Chondrocyte (in vitro differentiated cells): ENCODE measurements around the gene MAP2K1. TPM values are rescaled to one million over a fixed set of nuclear protein-coding genes. Genes with fewer than 3 reads are reported as not detected.
"Not testable (repeated sequence)": the region's sequence is repeated elsewhere in the genome, so short reads cannot be mapped to it uniquely, and the experiment has no call there.

Experiments
- DNase-seq: peaks from one replicate; pipeline ENCODE4 v3.0.0; 2021; ENCODE audit warnings: mixed read lengths, low spot score
- H3K27ac Mint-ChIP-seq: one replicate; pipeline ENCODE4 v1.8.0; 2021; ENCODE audit warnings: mild to moderate bottlenecking, moderate library complexity, mixed read lengths; ENCODE audit not compliant: unreplicated experiment
- H3K27me3 Mint-ChIP-seq: 2 replicates; pipeline ENCODE4 v1.8.0; 2021; ENCODE audit warnings: low read depth, mixed read lengths
- H3K36me3 Mint-ChIP-seq: 2 replicates; pipeline ENCODE4 v1.8.0; 2021; ENCODE audit warnings: low read depth, mixed read lengths
- H3K4me1 Mint-ChIP-seq: 2 replicates; pipeline ENCODE4 v1.8.0; 2021; ENCODE audit warnings: low read depth, mild to moderate bottlenecking, mixed read lengths
- H3K4me3 Mint-ChIP-seq: one replicate; pipeline ENCODE4 v1.8.0; 2021; ENCODE audit warnings: mild to moderate bottlenecking, moderate library complexity, mixed read lengths; ENCODE audit not compliant: unreplicated experiment
- H3K9me3 Mint-ChIP-seq: 2 replicates; pipeline ENCODE4 v1.8.0; 2021; ENCODE audit warnings: low read depth, mixed read lengths
- long read RNA-seq: library from polyadenylated mRNA; stranded (forward); transcript quantifications from one replicate; pipeline ENCODE4 v2.0.0, GENCODE V29; 2021
- total RNA-seq: library from RNA; stranded (reverse); gene quantifications from 3 replicates; pipeline ENCODE4 v1.2.1, GENCODE V29; 2021
- TF ChIP-seq, protein P1 (sequence below): fragments of 200-600 bp; sonication (generic); IDR thresholded peaks from 2 replicates; pipeline ENCODE4 v1.5.0; 2021; ENCODE audit warnings: antibody characterized with exemption, mild to moderate bottlenecking, moderate library complexity

MAP2K1 gene
- 44.7 to 49.7 TPM (median 45.1 TPM) in 3 replicates for total RNA-seq
- long read RNA-seq, transcript MAP2K1-201 (11 exons, 3,410 nt) = major isoform, 26 of 33 reads
- long read RNA-seq, partial matches to known transcripts = 4 of 33 reads
- long read RNA-seq, other reads (novel, unspliced or antisense) = 3 of 33 reads

DNA sequence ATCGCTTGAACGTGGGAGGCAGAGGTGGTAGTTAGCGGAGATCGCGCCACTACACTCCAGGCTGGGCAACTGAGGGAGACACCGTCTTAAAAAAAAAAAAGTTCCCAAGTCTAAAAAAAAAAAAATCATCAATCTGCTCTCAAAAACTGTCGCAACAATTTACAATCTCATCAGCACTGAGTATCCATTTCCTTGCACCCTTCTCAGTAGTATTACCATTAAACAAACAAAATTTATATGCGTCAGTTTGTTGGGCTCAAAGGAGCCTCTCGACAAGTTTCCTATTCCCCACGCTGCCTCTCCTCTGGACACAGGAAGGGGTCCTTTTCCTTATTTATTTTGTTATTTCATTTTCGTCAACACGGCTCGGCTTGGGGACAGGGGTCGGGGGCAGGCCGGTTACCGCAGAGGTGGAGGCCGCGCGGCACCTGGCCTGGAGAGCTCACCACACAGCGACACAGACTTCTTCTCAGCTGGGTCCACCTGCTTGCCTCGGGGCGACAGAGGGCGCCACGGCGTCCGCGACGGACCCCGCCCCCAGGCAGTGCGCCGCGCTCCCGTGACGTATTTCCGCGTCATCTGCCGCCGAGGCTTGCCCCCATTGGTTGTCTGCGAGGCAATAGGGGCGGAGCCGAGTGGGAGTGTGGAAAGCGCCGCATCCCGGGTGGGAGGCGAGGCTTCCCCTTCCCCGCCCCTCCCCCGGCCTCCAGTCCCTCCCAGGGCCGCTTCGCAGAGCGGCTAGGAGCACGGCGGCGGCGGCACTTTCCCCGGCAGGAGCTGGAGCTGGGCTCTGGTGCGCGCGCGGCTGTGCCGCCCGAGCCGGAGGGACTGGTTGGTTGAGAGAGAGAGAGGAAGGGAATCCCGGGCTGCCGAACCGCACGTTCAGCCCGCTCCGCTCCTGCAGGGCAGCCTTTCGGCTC is at the start of gene MAP2K1:
Gene MAP2K1, plus strand, starts transcription at position 709 of the 920 bp plus-strand sequence. CDS start 436 bp downstream, outside the sequence.
- Mint-ChIP-seq H3K36me3 (no peaks in the 10 kb centered on the region), H3K27ac (peak within 1 kb of the TSS; percentile 99), H3K27me3 (no peaks in the 10 kb centered on the region), H3K4me3 (peak within 1 kb of the TSS; percentile 100), H3K4me1 (peaks cover 39% of the 10 kb centered on the region), H3K9me3 (no peaks in the 10 kb centered on the region)
- DNase-seq = peak; percentile 99
- TF ChIP-seq, protein P1, sequence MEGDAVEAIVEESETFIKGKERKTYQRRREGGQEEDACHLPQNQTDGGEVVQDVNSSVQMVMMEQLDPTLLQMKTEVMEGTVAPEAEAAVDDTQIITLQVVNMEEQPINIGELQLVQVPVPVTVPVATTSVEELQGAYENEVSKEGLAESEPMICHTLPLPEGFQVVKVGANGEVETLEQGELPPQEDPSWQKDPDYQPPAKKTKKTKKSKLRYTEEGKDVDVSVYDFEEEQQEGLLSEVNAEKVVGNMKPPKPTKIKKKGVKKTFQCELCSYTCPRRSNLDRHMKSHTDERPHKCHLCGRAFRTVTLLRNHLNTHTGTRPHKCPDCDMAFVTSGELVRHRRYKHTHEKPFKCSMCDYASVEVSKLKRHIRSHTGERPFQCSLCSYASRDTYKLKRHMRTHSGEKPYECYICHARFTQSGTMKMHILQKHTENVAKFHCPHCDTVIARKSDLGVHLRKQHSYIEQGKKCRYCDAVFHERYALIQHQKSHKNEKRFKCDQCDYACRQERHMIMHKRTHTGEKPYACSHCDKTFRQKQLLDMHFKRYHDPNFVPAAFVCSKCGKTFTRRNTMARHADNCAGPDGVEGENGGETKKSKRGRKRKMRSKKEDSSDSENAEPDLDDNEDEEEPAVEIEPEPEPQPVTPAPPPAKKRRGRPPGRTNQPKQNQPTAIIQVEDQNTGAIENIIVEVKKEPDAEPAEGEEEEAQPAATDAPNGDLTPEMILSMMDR = peak; percentile 84

DNA sequence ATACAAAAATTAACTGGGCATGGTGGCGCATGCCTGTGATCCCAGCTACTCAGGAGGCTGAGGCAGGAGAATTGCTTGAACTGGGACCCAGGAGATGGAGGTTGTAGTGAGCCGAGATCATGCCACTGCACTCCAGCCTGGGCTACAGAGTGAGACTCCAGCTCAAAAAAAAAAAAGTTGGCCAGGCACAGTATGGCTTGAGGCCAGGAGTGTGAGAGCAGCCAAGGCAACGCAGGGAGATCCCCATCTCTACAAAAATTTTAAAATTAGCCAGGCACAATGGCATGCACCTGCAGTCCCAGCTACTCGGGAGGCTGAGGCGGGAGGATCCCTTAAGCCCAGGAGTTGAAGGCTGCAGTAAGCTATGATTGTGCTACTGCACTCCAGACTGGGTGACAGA is 38.2 kb upstream of the MAP2K1 start:
- H3K4me1 Mint-ChIP-seq, H3K27me3 Mint-ChIP-seq, H3K9me3 Mint-ChIP-seq, H3K36me3 Mint-ChIP-seq, H3K4me3 Mint-ChIP-seq, H3K27ac Mint-ChIP-seq, DNase-seq: not testable (repeated sequence)

DNA sequence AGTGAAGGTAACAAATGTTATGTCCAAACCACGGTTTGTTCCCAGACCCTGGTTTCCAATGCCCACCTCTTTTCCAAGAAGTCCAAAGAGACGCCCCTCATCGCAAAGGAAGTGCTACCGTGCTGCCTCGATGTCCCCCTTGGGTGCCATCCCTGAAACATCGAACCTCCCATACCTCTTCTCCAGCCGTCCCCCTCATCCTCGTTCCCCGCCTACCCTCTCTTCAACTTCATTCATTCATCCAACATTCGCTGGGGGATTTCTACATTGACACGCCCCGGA is 30.7 kb upstream of the MAP2K1 start:
- DNase-seq = no peak
- H3K27ac Mint-ChIP-seq = peak overlapping the region; percentile 87
- TF ChIP-seq, protein P1 = no peak
- no peaks in the 10 kb centered on the region for H3K36me3 Mint-ChIP-seq
- H3K9me3 Mint-ChIP-seq = no peaks in the 10 kb centered on the region
- H3K4me3 Mint-ChIP-seq = peak overlapping the region; percentile 83
- H3K4me1 Mint-ChIP-seq = peaks cover 14% of the 10 kb centered on the region
- H3K27me3 Mint-ChIP-seq = no peaks in the 10 kb centered on the region

DNA sequence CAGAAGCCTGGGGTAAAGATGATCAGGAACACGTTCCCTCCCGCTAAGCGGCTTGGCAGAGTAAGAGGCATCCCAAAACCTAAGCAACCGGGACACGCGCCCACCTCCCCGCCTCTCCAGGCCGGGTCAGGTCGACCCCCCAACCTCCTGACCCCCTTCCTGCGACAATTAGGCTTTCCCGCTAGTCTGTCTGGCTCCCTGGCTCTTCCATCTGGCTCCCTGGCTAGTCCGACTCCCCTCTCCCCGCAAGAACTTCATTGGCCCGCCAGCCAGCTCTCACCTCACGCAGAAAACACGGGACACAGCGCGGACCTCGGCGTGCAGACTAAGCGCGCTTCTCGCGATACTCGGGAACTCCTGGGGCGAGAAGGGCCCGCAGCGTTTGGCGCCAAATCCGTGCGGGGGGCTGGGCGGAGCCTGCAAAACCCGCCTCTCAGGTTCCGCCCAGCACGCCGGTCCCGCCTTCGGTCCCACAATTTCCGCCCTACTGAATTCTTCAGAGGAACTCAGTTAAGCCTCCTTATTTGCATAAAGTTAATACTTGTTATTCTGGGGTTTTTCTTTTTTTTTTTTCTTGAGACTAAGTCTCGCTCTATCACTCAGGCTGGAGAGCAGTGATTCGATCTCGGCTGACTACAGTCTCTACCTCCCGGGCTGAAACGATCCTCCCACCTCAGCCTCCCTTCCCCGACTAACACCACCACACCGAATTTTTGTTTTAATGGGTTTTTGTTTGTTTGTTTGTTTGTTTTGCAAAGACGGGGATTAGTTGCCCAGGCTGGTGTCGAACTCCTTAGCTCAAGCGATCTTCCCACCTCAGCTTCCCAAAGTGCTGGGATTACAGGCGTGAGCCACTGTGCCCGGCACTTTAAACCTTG is 30.1 kb upstream of the MAP2K1 start, which contains the start of gene TIPIN:
Gene TIPIN, minus strand, starts transcription at position 327 of the 878 bp plus-strand sequence. CDS start 3,738 bp downstream, outside the sequence.
- TF ChIP-seq, protein P1 = no peak

DNA sequence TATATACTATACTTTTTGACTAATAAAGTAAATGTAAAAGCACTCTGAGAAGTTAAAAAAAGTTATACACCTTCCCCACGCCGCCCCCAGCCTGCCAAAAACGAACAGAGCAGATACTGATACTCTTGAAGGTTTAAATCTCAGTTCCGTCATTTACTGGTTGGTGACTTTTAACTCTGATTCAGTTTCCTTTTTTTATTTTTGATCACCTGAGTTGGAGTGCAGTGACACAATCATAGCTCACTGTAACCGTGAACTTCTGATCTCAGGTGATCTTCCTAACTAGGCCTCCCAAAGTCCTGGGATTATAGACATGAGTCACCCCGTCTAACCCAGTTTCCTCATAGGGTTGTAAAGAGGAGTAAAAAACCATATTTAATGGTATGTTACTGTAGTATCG is 27.0 kb upstream of the MAP2K1 start:
- Mint-ChIP-seq H3K4me3 (no peak overlapping the region), H3K27me3 (no peaks in the 10 kb centered on the region), H3K36me3 (no peaks in the 10 kb centered on the region), H3K9me3 (no peaks in the 10 kb centered on the region), H3K27ac (no peak overlapping the region), H3K4me1 (peaks cover 14% of the 10 kb centered on the region)
- TF ChIP-seq, protein P1 = no peak
- no peak for DNase-seq

More for the DNA sequence above, 30.1 kb upstream of the MAP2K1 start, which contains the start of gene TIPIN:
- peak; percentile 95 for DNase-seq
- Mint-ChIP-seq H3K4me1 (peaks cover 14% of the 10 kb centered on the region), H3K36me3 (no peaks in the 10 kb centered on the region), H3K27ac (peak within 1 kb of the TSS; percentile 87), H3K9me3 (no peaks in the 10 kb centered on the region), H3K27me3 (no peaks in the 10 kb centered on the region), H3K4me3 (peak within 1 kb of the TSS; percentile 83)

DNA sequence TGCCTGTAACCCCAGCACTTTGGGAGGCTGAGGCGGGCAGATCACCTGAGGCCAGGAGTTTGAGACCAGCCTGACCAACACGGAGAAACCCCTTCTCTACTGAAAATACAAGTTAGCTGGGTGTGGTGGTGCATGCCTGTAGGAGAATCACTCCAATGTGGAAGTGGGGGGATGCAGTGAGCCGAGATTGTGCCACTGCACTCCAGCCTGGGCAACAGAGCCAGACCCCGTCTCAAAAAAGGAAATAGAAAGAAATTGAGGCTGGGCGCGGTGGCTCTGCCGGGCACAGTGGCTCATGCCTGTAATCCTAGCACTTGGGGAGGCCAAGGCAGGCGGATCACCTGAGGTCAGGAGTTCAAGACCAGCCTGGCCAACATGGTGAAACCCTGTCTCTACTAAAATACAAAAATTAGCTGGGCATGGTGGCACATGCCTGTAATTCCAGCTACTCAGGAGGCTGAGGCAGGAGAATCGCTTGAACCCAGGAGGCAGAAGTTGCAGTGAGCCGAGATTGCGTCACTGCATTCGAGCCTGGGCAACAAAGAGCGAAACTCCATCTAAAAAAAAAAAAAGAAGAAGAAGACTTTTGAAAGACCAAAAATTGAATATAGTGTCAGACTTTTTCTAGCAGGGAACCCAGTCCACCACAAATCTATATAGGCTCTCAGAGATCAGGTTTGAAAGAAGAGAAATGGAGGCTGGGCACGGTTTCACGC is 24.8 kb upstream of the MAP2K1 start:
- not testable (repeated sequence) for H3K27me3 Mint-ChIP-seq, H3K4me3 Mint-ChIP-seq, DNase-seq, H3K9me3 Mint-ChIP-seq, H3K27ac Mint-ChIP-seq, H3K4me1 Mint-ChIP-seq, H3K36me3 Mint-ChIP-seq
